Neural cell (in vitro differentiated cells): ENCODE results near the gene SMU1. TPM values are rescaled to one million over a fixed set of nuclear protein-coding genes. Genes with fewer than 3 reads are reported as not detected.

ENCODE experiments used
- H2AFZ ChIP-seq: fragments of 200-600, 300-800 bp; sonication (generic), shearing (Covaris generic); 2 replicates; pipeline ENCODE4 v1.6.0; 2014; ENCODE audit warnings: low read depth, mild to moderate bottlenecking, antibody characterized with exemption, low read length, moderate library complexity
- H3F3A ChIP-seq: fragments of 200-600 bp; shearing (Covaris generic); 2 replicates; pipeline ENCODE4 v1.6.1; 2016; ENCODE audit warnings: mild to moderate bottlenecking, moderate library complexity, mixed read lengths, antibody characterized with exemption, low read length; ENCODE audit not compliant: insufficient read depth, poor library complexity, severe bottlenecking
- H3K27ac ChIP-seq: fragments of 200-600, 300-800 bp; sonication (generic), shearing (Covaris generic); 2 replicates; pipeline ENCODE4 v1.5.1; 2014; ENCODE audit warnings: mild to moderate bottlenecking, low read length, moderate library complexity
- H3K27me3 ChIP-seq: fragments of 300-800, 200-600 bp; sonication (generic), shearing (Covaris generic); 2 replicates; pipeline ENCODE4 v1.6.0; 2014; ENCODE audit warnings: mild to moderate bottlenecking, low read depth, low read length, moderate library complexity; ENCODE audit not compliant: insufficient read depth
- H3K36me3 ChIP-seq: fragments of 300-800, 200-600 bp; sonication (generic), shearing (Covaris generic); 2 replicates; pipeline ENCODE4 v1.5.1; 2014; ENCODE audit warnings: mild to moderate bottlenecking, antibody characterized with exemption, low read length, moderate library complexity; ENCODE audit not compliant: insufficient read depth
- H3K4me2 ChIP-seq: fragments of 300-800, 200-600 bp; sonication (generic), shearing (Covaris generic); 2 replicates; pipeline ENCODE4 v1.6.0; 2014; ENCODE audit warnings: mild to moderate bottlenecking, low read length
- H3K4me3 ChIP-seq: fragments of 300-800, 200-600 bp; sonication (generic), shearing (Covaris generic); 2 replicates; pipeline ENCODE4 v1.5.1; 2014; ENCODE audit warnings: mild to moderate bottlenecking, low read length, moderate library complexity
- H3K79me2 ChIP-seq: fragments of 200-600 bp; shearing (Covaris generic); replicated peaks from 2 replicates; pipeline ENCODE4 v1.6.0; 2014; ENCODE audit warnings: mild to moderate bottlenecking, low read length, moderate library complexity; ENCODE audit not compliant: insufficient read depth
- H3K9ac ChIP-seq: fragments of 300-800, 200-600 bp; sonication (generic), shearing (Covaris generic); 2 replicates; pipeline ENCODE4 v1.6.1; 2016; ENCODE audit warnings: mild to moderate bottlenecking, low read length, mixed read lengths
- H3K9me2 ChIP-seq: fragments of 200-600 bp; shearing (Covaris generic); 2 replicates; pipeline ENCODE4 v1.6.1; 2016; ENCODE audit warnings: mild to moderate bottlenecking, low read length, mixed read lengths; ENCODE audit not compliant: insufficient read depth
- H3K9me3 ChIP-seq: fragments of 200-600, 300-800 bp; sonication (generic), shearing (Covaris generic); 2 replicates; pipeline ENCODE4 v1.6.1; 2016; ENCODE audit warnings: mild to moderate bottlenecking, mixed run types, low read length, moderate library complexity, mixed read lengths
- H4K20me1 ChIP-seq: fragments of 200-600 bp; shearing (Covaris generic); 2 replicates; pipeline ENCODE4 v1.6.1; 2016; ENCODE audit warnings: mild to moderate bottlenecking, mixed run types; ENCODE audit not compliant: insufficient read depth
- CTCF ChIP-seq: fragments of 450-650 bp; IDR thresholded peaks from 2 replicates; pipeline ENCODE4 v1.5.1; 2014; ENCODE audit warnings: antibody characterized with exemption, mild to moderate bottlenecking, moderate library complexity; ENCODE audit not compliant: poor library complexity, severe bottlenecking
- EP300 ChIP-seq: fragments of 450-650 bp; conservative IDR thresholded peaks from 2 replicates; pipeline ENCODE4 v1.6.1; 2014; ENCODE audit warnings: antibody characterized with exemption, mild to moderate bottlenecking, moderate library complexity; ENCODE audit not compliant: poor library complexity, severe bottlenecking
- EZH2 ChIP-seq: fragments of 200-600, 300-800 bp; shearing (Covaris generic), sonication (generic); IDR thresholded peaks from 2 replicates; pipeline ENCODE4 v1.6.1; 2014; ENCODE audit warnings: antibody characterized with exemption, low read length, borderline replicate concordance, mild to moderate bottlenecking; ENCODE audit not compliant: insufficient read depth, poor library complexity, severe bottlenecking
- MXI1 ChIP-seq: fragments of 450-650 bp; conservative IDR thresholded peaks from 2 replicates; pipeline ENCODE4 v1.6.1; 2014; ENCODE audit warnings: antibody characterized with exemption, mild to moderate bottlenecking; ENCODE audit not compliant: poor library complexity, severe bottlenecking
- POLR2AphosphoS5 ChIP-seq: IDR thresholded peaks from 2 replicates; pipeline ENCODE4 v1.6.1; 2012
- RAD21 ChIP-seq: fragments of 450-650 bp; conservative IDR thresholded peaks from 2 replicates; pipeline ENCODE4 v1.6.1; 2014; ENCODE audit warnings: antibody characterized with exemption, mild to moderate bottlenecking, moderate library complexity
- REST ChIP-seq: IDR thresholded peaks from 2 replicates; pipeline ENCODE4 v1.6.1; 2012; ENCODE audit warnings: borderline replicate concordance
- SMC3 ChIP-seq: fragments of 450-650 bp; conservative IDR thresholded peaks from 2 replicates; pipeline ENCODE4 v1.6.1; 2014; ENCODE audit warnings: antibody characterized with exemption, mild to moderate bottlenecking, moderate library complexity; ENCODE audit not compliant: poor library complexity
- TAF1 ChIP-seq: IDR thresholded peaks from 2 replicates; pipeline ENCODE4 v1.6.1; 2012; ENCODE audit warnings: low read depth
- polyA plus RNA-seq: library from polyadenylated mRNA; depleted of rRNA; stranded (reverse); fragments of >200 nt; gene quantifications from 2 replicates; pipeline ENCODE4 v1.2.3, GENCODE V29; 2014

The SMU1 gene
- polyA plus RNA-seq, 1 donor from 2014 or later = 27.4 TPM

- Histone ChIP-seq H3K9ac (no peak overlapping the region), H2AFZ (no peak overlapping the region), H3K4me2 (no peak overlapping the region), H3K4me3 (no peak overlapping the region), H3K36me3 (no peaks in the 10 kb centered on the region), H3K9me3 (no peaks in the 10 kb centered on the region), H3K27ac (no peak overlapping the region), H3F3A (no peaks in the 10 kb centered on the region), H4K20me1 (no peaks in the 10 kb centered on the region), H3K9me2 (no peaks in the 10 kb centered on the region), H3K27me3 (no peaks in the 10 kb centered on the region), H3K79me2 (no peaks in the 10 kb centered on the region)
- TF ChIP-seq MXI1 = no peak
- no peak for TF ChIP-seq EP300
- no peak for TF ChIP-seq POLR2AphosphoS5
- TF ChIP-seq TAF1 = no peak
- TF ChIP-seq EZH2 = no peak
- no peak for TF ChIP-seq CTCF
- no peak for TF ChIP-seq REST
- TF ChIP-seq RAD21 = no peak
- TF ChIP-seq SMC3 = no peak
Measured at GRCh38 chr9:33106827-33107621, 30.6 kb upstream of the SMU1 start.

- no peak for TF ChIP-seq REST
- TF ChIP-seq MXI1 = no peak
- no peak for TF ChIP-seq RAD21
- no peak for TF ChIP-seq SMC3
- no peak for TF ChIP-seq TAF1
- TF ChIP-seq CTCF = no peak
- no peak for TF ChIP-seq POLR2AphosphoS5
- H3K9ac ChIP-seq = no peak overlapping the region
- H2AFZ ChIP-seq = no peak overlapping the region
- H3K4me3 ChIP-seq = no peak overlapping the region
- no peaks in the 10 kb centered on the region for H4K20me1 ChIP-seq
- no peak overlapping the region for H3K27ac ChIP-seq
- H3K36me3 ChIP-seq = no peaks in the 10 kb centered on the region
- no peaks in the 10 kb centered on the region for H3K9me2 ChIP-seq
- no peaks in the 10 kb centered on the region for H3K9me3 ChIP-seq
- H3F3A ChIP-seq = no peaks in the 10 kb centered on the region
- H3K79me2 ChIP-seq = no peaks in the 10 kb centered on the region
- no peaks in the 10 kb centered on the region for H3K27me3 ChIP-seq
- H3K4me2 ChIP-seq = no peak overlapping the region
Measured at GRCh38 chr9:33106372-33106771, 29.9 kb upstream of the SMU1 start.
